ENCODE data around the gene MAPKBP1. TPM values are rescaled to one million over a fixed set of nuclear protein-coding genes. Genes with fewer than 3 reads are reported as not detected.
A peak's percentile ranks its signal among the peaks of the same experiment; 100 is the strongest.
"Not testable (repeated sequence)": the region's sequence is repeated elsewhere in the genome, so short reads cannot be mapped to it uniquely, and the experiment has no call there.

Gene MAPKBP1, protein sequence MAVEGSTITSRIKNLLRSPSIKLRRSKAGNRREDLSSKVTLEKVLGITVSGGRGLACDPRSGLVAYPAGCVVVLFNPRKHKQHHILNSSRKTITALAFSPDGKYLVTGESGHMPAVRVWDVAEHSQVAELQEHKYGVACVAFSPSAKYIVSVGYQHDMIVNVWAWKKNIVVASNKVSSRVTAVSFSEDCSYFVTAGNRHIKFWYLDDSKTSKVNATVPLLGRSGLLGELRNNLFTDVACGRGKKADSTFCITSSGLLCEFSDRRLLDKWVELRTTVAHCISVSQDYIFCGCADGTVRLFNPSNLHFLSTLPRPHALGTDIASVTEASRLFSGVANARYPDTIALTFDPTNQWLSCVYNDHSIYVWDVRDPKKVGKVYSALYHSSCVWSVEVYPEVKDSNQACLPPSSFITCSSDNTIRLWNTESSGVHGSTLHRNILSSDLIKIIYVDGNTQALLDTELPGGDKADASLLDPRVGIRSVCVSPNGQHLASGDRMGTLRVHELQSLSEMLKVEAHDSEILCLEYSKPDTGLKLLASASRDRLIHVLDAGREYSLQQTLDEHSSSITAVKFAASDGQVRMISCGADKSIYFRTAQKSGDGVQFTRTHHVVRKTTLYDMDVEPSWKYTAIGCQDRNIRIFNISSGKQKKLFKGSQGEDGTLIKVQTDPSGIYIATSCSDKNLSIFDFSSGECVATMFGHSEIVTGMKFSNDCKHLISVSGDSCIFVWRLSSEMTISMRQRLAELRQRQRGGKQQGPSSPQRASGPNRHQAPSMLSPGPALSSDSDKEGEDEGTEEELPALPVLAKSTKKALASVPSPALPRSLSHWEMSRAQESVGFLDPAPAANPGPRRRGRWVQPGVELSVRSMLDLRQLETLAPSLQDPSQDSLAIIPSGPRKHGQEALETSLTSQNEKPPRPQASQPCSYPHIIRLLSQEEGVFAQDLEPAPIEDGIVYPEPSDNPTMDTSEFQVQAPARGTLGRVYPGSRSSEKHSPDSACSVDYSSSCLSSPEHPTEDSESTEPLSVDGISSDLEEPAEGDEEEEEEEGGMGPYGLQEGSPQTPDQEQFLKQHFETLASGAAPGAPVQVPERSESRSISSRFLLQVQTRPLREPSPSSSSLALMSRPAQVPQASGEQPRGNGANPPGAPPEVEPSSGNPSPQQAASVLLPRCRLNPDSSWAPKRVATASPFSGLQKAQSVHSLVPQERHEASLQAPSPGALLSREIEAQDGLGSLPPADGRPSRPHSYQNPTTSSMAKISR (N-terminal part only)
- total RNA-seq: 10 to 100 TPM; 13.9 to 19.0 TPM
- long read RNA-seq, partial matches to known transcripts: 6 of 18 reads
- long read RNA-seq, other reads (novel, unspliced or antisense): 12 of 18 reads

DNA sequence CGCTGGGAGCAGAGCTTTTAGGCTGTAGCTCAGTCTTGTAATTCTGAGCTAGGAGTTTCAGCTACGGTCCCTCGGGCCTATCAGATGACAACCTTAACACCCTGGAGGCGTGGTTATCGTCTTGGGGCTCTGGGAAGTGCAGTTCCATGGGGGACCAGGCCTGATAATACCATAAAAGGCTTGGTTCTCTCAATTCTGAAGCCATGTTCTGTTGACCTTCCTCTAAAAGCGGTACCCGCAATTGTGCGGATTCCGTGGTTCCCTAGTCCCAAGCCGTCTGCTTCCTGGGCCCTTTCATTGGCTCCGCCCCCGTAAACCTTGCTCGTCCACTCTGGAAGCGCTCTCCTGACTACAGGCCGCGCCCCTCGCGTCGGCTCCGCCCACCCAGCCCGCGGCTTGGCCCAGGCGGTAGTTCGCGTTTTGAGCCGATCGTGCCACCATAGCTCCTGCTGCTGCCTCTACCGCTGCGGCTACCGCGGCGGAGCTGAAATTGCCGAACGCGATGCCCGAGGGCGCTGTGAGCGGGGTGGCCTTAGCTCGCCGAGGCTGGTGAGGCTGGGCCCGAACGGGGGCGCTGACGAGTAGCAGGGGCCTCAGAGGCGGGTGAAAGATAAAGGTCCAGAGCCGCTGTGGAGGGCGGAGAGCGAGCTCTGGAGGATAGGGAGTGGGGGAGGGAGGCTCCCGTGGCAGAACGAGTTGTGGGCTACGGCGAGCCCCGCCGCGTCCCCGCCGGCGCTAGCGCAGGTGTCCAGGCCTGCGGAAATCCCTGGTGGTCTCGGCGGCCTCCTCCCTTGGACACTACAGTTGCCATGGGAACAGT lies at the start of gene MAPKBP1:
TSS of gene MAPKBP1 (plus strand) at position 423 of the 820 bp plus-strand sequence. CDS start 792 bp downstream, outside the sequence.
- peak; percentile 97 for ATAC-seq
- peak; percentile 98 for DNase-seq
- intact Hi-C loops (cut with DNase I): loop anchor here (5.0 to 10.0 kb wide), 3 partner anchors 38 to 211 kb away; no protein-coding TSS in a partner anchor

DNA sequence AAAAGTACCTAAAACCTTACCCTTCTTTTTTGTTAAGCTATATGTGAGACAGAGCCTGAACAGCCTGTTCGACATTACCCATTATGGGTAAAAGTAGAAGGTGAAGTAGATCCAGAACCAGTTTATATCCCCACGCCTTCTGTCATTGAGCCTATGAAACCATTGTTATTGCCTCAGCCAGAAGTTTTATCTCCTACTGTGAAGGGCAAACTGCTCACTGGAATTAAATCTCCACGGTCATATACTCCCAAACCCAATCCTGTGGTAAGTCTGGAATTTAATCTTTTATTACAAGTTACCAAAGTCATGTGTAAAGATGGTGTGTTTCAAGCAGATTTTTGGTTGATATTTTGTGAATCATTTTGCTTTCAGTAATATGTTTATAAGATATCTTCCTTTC lies 47.1 kb upstream of the MAPKBP1 start:
- ATAC-seq (no peak), DNase-seq (no peak)
- intact Hi-C loops (cut with DNase I): loop anchor here in 1 of 2 donors (10.0 kb wide), 1 partner anchor 122 kb away; no protein-coding TSS in a partner anchor

DNA sequence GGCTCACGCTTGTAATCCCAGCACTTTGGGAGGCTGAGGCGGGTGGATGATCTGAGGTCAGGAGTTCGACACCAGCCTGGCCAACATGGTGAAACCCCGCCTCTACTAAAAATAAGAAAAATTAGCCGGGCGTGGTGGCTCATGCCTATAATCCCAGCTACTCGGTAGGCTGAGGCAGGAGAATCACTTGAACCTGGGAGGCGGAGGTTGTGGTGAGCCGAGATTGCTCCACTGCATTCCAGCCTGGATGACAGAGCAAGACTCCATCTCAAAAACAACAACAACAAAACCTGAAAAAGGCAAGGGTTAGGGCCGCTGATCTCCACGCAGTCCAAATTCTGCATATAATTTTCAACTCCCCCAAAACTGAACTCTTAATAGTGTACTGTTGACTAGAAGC lies 46.2 kb upstream of the MAPKBP1 start:
- not testable (repeated sequence) for DNase-seq, ATAC-seq
- intact Hi-C loops (cut with DNase I): loop anchor here in 1 of 2 donors (10.0 kb wide), 1 partner anchor 123 kb away; no protein-coding TSS in a partner anchor

DNA sequence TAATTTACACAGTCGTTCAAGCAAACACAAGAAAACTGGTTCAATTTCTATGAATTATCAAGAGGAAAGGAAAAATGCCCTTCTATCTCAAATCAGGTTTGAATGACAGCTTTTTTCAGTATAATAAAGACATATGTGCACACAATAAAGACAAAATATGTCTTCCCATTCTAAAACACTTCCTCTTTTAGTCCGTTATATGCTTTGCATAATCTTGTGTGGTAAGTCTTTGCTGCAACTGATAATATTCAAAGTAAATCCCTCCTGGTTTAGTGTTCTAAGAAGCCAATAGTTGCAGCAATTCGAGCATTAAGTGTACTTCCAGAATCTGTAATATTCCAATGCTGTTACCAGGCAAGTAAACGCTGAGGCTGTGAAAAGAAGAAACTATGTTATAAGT lies 43.7 kb upstream of the MAPKBP1 start:
- intact Hi-C loops (cut with DNase I): no loop called here
- ATAC-seq: no peak
- no peak for DNase-seq

DNA sequence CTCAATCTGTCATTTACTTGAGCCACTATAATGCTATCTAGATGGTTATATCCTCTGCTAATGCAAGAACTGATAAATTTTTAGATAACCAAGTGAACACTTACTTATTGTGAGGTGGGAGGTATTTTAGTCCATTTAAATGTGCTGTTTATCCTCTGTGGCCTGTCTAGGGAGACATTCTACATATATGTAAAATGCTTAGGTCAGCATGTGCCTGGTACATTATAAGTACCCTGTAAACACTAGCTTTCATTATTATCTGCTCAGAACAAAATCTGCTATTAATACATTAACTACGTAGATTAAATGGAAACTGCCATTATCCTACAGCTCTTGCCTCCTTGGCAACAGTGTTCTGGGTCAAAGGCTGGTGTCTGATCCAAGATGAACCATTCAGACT lies 41.8 kb upstream of the MAPKBP1 start:
- intact Hi-C loops (cut with DNase I): no loop called here
- DNase-seq: no peak
- ATAC-seq: no peak

DNA sequence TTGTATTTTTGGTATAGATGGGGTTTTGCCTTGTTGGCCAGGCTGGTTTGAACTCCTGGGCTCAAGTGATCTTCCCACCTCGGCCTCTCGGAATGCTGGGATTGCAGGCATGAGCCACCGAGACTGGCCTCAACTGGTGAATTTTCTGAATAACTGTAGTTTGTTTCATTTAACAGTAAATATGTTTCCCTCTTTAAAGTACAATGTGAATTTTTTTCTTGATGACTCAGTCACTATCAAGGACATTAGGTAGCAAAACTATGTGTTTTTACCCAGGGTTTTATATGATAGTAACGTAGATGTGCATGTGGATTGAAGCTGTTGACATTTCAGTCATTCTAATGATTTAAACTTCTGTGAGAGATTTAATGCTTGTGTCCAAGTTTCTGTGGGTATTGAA lies 40.2 kb upstream of the MAPKBP1 start:
- DNase-seq: no peak
- intact Hi-C loops (cut with DNase I): no loop called here
- no peak for ATAC-seq

DNA sequence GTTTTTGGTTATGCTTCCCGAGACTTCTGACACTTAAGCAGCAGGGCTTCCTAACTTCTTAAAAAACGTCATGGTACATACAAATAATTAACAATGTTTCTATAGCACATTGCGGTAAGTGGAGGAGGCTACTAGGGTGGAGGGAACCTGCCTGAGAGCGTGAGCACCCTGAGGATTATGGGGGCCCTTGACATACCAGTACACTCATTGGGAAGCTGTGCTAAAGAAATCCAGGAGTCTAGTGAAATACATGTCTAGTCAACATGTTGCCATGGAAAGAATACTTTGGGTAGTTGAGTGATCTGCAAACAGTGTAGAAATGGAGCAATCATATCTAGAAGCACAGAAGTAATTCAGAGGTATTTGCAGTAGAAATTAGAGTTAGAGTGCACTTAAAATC lies 39.2 kb upstream of the MAPKBP1 start:
- intact Hi-C loops (cut with DNase I): no loop called here
- DNase-seq (no peak), ATAC-seq (no peak)

DNA sequence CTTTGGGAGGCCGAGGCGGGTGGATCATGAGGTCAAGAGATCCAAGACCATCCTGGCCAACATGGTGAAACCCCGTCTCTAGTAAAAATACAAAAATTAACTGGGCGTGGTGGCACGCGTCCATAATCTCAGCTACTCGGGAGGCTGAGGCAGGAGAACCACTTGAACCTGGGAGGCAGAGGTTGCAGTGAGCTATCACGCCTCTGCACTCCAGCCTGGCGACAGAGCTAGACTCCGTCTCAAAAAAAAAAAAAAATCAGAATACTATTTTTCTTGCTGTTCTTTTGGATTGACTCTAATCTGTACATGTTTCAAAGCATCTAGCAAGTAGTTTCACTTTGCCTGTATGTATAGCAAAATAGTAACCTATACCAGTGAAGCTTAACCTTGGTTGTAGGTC lies 38.8 kb upstream of the MAPKBP1 start:
- intact Hi-C loops (cut with DNase I); ATAC-seq; DNase-seq: not testable (repeated sequence)

DNA sequence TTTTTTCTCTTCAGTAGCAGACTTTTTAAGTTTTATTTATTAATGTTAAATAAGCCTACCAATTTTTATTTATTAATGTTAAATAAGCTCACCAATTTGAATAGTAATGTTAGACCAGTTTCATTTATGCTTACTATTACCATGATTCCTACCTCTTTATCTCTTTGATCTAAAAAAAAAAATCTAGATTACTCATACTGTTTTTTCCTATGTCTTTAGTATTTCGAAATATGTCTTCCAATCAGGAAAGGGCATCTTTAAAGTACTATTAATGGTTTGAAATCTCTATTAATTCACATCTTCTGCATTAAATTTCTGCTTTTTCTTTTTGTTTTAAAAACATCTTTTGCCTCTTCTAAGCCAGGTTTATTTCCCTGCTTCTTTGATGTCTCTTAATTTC lies 27.5 kb upstream of the MAPKBP1 start:
- intact Hi-C loops (cut with DNase I): no loop called here
- DNase-seq (no peak), ATAC-seq (no peak)

DNA sequence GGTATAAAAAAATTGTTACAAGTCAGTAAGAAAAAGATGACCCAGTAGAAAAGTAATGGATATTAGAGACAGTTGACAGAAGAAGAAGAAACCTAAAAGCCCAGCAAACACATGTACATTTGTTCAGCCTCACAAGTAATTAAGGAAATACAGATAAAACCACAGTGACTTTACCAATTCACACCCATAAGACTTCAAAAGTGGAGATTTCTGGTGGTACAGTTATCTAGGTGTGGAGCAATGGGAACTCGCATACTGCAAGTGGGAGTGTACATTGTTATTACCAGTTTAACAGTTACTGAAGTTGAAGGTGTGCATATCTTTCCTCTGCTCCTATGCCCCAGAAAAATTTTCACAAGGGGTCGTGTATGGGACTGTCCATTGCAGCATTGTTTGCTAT lies 18.1 kb upstream of the MAPKBP1 start:
- no peak for ATAC-seq
- DNase-seq: no peak
- intact Hi-C loops (cut with DNase I): no loop called here

DNA sequence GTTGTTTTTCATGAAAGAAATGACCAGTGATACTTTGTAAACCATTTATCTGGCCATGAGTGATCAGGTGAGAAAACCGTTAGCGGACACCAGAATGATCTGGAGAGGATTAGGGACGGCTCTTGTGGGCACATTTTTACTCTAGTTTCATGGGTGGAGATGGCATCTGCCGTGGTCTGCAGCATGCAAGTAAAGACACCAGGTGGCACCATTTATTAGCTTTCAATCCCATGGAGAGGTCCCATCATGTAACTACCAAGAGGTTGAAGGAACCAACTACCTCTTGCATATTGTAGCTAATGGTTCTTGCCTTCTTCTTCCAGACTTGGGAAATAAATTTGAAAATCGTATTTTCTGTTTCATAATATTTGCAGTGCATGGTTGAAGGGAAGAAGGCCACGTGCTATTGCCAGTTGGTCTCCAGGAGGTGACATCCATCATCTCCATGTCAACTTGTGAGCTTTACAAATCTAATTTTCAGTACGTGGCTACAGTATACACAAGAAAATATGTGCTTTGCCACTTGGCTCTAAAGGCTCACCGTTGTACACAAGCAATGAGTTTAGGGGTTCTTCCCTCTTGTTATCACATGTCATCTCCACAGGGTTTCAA lies 1.5 kb upstream of the MAPKBP1 start:
- intact Hi-C loops (cut with DNase I): loop anchor here (2.0 to 10.0 kb wide), 4 partner anchors 38 to 212 kb away; no protein-coding TSS in a partner anchor
- DNase-seq: peak; percentile 43
- peak; percentile 28 to 35 for ATAC-seq

DNA sequence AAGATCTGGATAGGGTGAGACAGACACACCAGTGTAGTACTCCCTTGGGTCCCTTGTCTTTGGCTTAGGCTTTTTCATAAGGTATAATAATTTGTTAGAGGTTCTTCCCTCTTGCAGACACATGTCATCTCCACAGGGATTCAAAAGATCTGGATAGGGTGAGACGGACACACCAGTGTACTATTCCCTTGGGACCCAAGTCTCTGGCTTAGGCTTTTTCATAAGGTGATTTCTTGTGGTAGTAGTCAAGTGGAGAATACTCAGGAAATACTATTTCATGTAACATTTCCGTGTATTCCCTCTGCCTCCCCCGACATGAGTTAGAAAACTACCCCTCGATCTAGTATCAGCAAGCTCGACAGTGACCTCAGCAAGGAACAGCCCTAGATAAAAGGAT lies 954 bp upstream of the MAPKBP1 start:
- ATAC-seq (no peak), DNase-seq (no peak)
- intact Hi-C loops (cut with DNase I): loop anchor here (2.0 to 10.0 kb wide), 4 partner anchors 37 to 211 kb away; no protein-coding TSS in a partner anchor

DNA sequence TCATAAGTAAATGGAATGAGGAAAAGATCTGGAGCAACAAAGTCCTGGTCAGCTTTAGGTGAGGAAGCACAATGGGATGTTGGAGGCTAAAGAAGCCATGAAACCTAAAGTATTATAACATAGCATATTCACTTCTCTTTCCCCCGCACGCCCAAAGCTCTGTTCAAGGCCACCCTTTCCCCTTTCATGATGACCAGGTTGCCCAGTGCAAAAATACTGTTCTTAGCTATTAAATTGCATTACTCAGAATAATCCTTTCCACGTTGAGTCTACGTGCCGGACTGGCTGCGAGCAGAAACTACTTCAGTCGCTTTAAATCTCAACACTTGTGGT lies 589 bp upstream of the MAPKBP1 start:
- ATAC-seq: no peak
- intact Hi-C loops (cut with DNase I): loop anchor here (2.0 to 10.0 kb wide), 4 partner anchors 37 to 211 kb away; no protein-coding TSS in a partner anchor
- no peak for DNase-seq

DNA sequence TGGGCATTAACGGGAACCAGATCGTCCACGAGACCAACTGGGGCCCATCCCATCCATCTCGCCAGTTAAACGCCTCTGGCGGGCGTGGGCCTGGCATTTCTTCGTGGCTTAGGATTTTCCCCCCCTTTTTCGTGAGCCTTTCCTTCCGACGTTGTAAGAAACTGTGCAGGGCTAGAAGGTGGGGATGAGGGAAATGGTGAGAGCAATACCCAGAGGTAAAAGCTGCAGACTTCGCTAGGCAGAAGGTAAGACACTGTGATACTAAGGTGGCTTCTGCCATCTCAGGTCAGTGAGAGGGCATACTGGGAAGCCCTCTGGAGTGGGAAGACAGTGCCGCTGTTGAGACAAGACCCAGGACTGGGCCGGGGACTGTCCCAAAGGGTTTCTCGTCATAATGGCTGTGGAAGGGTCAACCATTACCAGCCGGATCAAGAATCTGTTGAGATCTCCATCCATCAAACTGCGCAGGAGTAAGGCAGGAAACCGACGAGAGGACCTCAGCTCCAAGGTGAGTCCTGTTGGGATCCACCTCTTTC lies 666 bp downstream of the MAPKBP1 start:
- DNase-seq (no peak), ATAC-seq (peak; percentile 4 to 29)
- intact Hi-C loops (cut with DNase I): loop anchor here (5.0 to 10.0 kb wide), 3 partner anchors 37 to 210 kb away; no protein-coding TSS in a partner anchor

DNA sequence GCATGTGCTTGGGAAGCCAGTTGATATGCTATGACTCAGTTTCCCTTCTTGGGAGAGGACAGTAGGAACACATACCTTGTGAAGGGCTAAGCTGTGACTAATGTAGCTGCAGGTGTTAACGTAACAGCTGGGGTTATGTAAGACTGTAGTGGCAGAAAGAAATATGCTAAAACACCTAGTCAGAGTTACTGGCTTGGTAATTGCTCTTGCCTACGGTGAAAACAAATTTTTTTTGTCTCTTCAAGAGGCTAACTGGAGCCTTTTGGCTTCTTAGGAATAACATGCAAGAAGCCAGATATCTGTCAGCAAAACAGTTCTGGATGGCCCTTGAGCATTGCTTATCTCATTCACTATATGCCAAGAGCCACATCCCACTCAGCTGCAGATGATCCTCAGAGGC lies 1.4 kb downstream of the MAPKBP1 start:
- ATAC-seq (peak in 1 of 2 donors; percentile 13), DNase-seq (no peak)
- intact Hi-C loops (cut with DNase I): loop anchor here in 1 of 2 donors (10.0 kb wide), 2 partner anchors 129 to 209 kb away; no protein-coding TSS in a partner anchor

DNA sequence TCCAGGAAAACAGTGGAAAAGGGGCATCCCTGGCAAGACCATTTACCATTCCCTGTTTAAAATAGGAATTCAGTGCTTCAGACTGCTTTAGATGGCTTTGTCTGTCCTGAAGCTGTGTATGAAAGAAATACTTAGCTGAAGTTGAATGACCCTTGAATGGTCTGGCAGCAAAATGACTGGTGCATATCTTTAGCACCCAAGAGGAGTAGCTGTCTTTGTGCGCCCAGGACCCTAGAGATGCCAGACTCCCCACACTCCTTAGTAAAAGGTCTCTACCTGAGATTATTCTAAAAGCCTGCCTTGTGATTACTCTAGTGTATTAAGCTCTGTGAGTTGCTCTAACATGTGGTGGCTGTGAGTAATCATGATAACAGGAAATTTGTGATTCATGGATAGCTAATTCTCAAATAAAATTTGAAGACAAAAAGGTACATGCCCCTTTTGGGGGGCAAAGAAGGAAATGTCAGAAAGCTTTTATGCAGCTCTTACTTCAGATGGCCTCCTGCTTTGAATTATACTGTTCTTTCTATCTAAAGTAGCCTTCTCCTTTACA lies 3.2 kb downstream of the MAPKBP1 start:
- no peak for DNase-seq
- no peak for ATAC-seq
- intact Hi-C loops (cut with DNase I): loop anchor here in 1 of 2 donors (10.0 kb wide), 2 partner anchors 127 to 207 kb away; no protein-coding TSS in a partner anchor

DNA sequence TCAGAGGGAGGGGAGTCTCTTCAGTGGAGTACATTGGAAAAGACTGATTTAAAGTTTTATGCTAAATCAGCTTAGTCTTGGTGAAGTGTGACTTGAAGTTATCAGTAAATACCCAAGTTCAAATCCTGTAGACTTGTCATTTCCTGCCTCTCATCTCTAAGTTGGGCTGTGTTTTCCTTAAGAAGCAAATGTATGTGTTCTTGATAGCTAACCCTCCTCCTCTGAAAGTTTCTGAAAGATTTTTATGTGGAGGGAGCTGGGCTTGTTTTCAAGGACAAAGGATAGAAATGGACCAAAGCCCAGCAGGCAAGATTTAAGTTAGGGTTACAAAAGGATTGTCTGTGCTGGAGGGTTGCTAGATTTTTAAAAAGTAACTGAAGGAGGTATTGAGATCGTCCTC lies 4.2 kb downstream of the MAPKBP1 start:
- ATAC-seq (no peak), DNase-seq (no peak)
- intact Hi-C loops (cut with DNase I): loop anchor here in 1 of 2 donors (10.0 kb wide), 2 partner anchors 126 to 206 kb away; no protein-coding TSS in a partner anchor
